H1 (cell line): ENCODE results near the gene TEAD3. TPM values are rescaled to one million over a fixed set of nuclear protein-coding genes. Genes with fewer than 3 reads are reported as not detected.

Source experiments
- CTCF ChIA-PET: fragments of 300-600 bp; sonication (Branson Sonifier 250); formaldehyde crosslinking; loops from one replicate; lab custom pipeline; 2021; ENCODE audit not compliant: partially characterized antibody; lab: Charles Lee
- POLR2A ChIA-PET: fragments of 300-600 bp; sonication (Branson Sonifier 250); formaldehyde crosslinking; loops from one replicate; lab custom pipeline; 2021; ENCODE audit warnings: inconsistent platforms; ENCODE audit not compliant: partially characterized antibody; lab: Charles Lee
- DNase-seq, 2 experiments: peaks; one replicate each; pipeline versions ENCODE4 v3.0.0 to v3.0.0-alpha.2; 2010 to 2022; ENCODE audit warnings: low spot score in 2 of 2, low read depth in 1 of 2, mixed read lengths in 1 of 2
- FAIRE-seq: peaks from 2 replicates; lab custom pipeline; 2011; peaks lifted over from hg19 to GRCh38; lab: Jason Lieb, UNC
- H2AFZ ChIP-seq: 2 replicates; pipeline ENCODE4 v1.8.1; 2012; ENCODE audit warnings: low read length, inconsistent platforms
- H2AK5ac ChIP-seq: 2 replicates; pipeline ENCODE4 v1.6.1; 2013; ENCODE audit warnings: low read depth, low read length
- H2BK120ac ChIP-seq: replicated peaks from 2 replicates; pipeline ENCODE3; 2013; ENCODE audit warnings: low read depth, low read length, inconsistent platforms
- H2BK12ac ChIP-seq: 2 replicates; pipeline ENCODE4 v1.6.1; 2013; ENCODE audit warnings: low read depth, low read length
- H2BK15ac ChIP-seq: 2 replicates; pipeline ENCODE4 v1.6.1; 2013; ENCODE audit warnings: low read length
- H2BK20ac ChIP-seq: 2 replicates; pipeline ENCODE4 v1.6.1; 2013; ENCODE audit warnings: low read length
- H2BK5ac ChIP-seq: 2 replicates; pipeline ENCODE4 v1.6.1; 2013; ENCODE audit warnings: low read depth, low read length
- H3K14ac ChIP-seq: 2 replicates; pipeline ENCODE4 v1.6.1; 2013; ENCODE audit warnings: inconsistent platforms; ENCODE audit not compliant: insufficient read length
- H3K18ac ChIP-seq: 2 replicates; pipeline ENCODE4 v1.6.1; 2013; ENCODE audit warnings: low read length; ENCODE audit errors: extremely low read depth
- H3K23ac ChIP-seq: 2 replicates; pipeline ENCODE4 v1.6.1; 2013; ENCODE audit warnings: inconsistent platforms; ENCODE audit not compliant: insufficient read length
- H3K23me2 ChIP-seq: 2 replicates; pipeline ENCODE4 v1.6.1; 2013; ENCODE audit warnings: low read depth, low read length
- H3K27ac ChIP-seq: 2 replicates; pipeline ENCODE4 v1.6.1; 2011; ENCODE audit warnings: low read depth, low read length, inconsistent platforms
- H3K27me3 ChIP-seq, 4 experiments: replicated peaks in 1 of 4; 1 replicate in 1 of 4; 2 replicates in 3 of 4; pipeline versions ENCODE4 v1.6.1 to v1.8.1; 2011 to 2013; ENCODE audit warnings: low read length in 3 of 4, mild to moderate bottlenecking in 3 of 4, inconsistent platforms in 2 of 4, mixed read lengths in 2 of 4, moderate library complexity in 1 of 4; ENCODE audit not compliant: control insufficient read depth in 3 of 4, insufficient read depth in 3 of 4; ENCODE audit errors: extremely low read depth in 1 of 4
- H3K36me3 ChIP-seq, 4 experiments: 2 replicates each; pipeline versions ENCODE4 v1.6.1 to v1.8.1; 2011 to 2013; ENCODE audit warnings: mild to moderate bottlenecking in 4 of 4, low read length in 3 of 4, moderate library complexity in 2 of 4, control low read depth in 1 of 4, inconsistent platforms in 1 of 4; ENCODE audit not compliant: insufficient read depth in 4 of 4, control insufficient read depth in 2 of 4
- H3K4ac ChIP-seq: replicated peaks from 2 replicates; pipeline ENCODE3; 2013; ENCODE audit warnings: low read length, low read depth, mixed read lengths, inconsistent platforms; ENCODE audit not compliant: insufficient read length
- H3K4me1 ChIP-seq, 4 experiments: replicated peaks in 1 of 4; 1 replicate in 1 of 4; 2 replicates in 3 of 4; pipeline versions ENCODE4 v1.6.1 to v1.8.1; 2011 to 2013; ENCODE audit warnings: low read length in 3 of 4, inconsistent platforms in 2 of 4, mixed read lengths in 1 of 4; ENCODE audit not compliant: insufficient read depth in 4 of 4, control insufficient read depth in 3 of 4
- H3K4me2 ChIP-seq, 2 experiments: 2 replicates each; pipeline versions ENCODE4 v1.6.1 to v1.8.1; 2011 to 2013; ENCODE audit warnings: low read depth in 2 of 2, low read length in 2 of 2, control low read depth in 1 of 2, inconsistent platforms in 1 of 2, mild to moderate bottlenecking in 1 of 2; ENCODE audit not compliant: insufficient read depth in 1 of 2
- H3K4me3 ChIP-seq, 4 experiments: fragments of 200-600, 300-600 bp in 1 of 4; sonication (generic), shearing (Covaris generic), sonication (Bioruptor Twin) in 1 of 4; 2 replicates each; pipeline versions ENCODE4 v1.5.1 to v1.8.1; 2011 to 2016; ENCODE audit warnings: low read length in 4 of 4, low read depth in 3 of 4, control low read depth in 2 of 4, inconsistent platforms in 2 of 4, mild to moderate bottlenecking in 2 of 4, mixed read lengths in 1 of 4, moderate library complexity in 1 of 4; ENCODE audit not compliant: insufficient read depth in 2 of 4; ENCODE audit errors: extremely low read depth in 1 of 4
- H3K56ac ChIP-seq: replicated peaks from 2 replicates; pipeline ENCODE3; 2013; ENCODE audit warnings: low read depth, mild to moderate bottlenecking, mixed read lengths, low read length, inconsistent platforms; ENCODE audit not compliant: insufficient read length
- H3K79me1 ChIP-seq: 2 replicates; pipeline ENCODE4 v1.6.1; 2013; ENCODE audit warnings: low read depth, low read length, control low read depth
- H3K79me2 ChIP-seq, 2 experiments: 2 replicates each; pipeline versions ENCODE4 v1.6.1 to v1.8.1; 2012 to 2013; ENCODE audit warnings: low read length in 2 of 2, mild to moderate bottlenecking in 2 of 2, inconsistent platforms in 1 of 2; ENCODE audit not compliant: insufficient read depth in 2 of 2, control insufficient read depth in 1 of 2
- H3K9ac ChIP-seq, 4 experiments: replicated peaks in 1 of 4; 1 replicate in 1 of 4; 2 replicates in 3 of 4; pipeline versions ENCODE4 v1.6.1 to v1.8.1; 2011 to 2013; ENCODE audit warnings: low read depth in 3 of 4, low read length in 3 of 4, control low read depth in 2 of 4, mild to moderate bottlenecking in 2 of 4, moderate library complexity in 2 of 4, inconsistent platforms in 1 of 4; ENCODE audit errors: extremely low read depth in 1 of 4
- H3K9me3 ChIP-seq, 2 experiments: 2 replicates each; pipeline versions ENCODE4 v1.6.1 to v1.8.1; 2012 to 2013; ENCODE audit warnings: mild to moderate bottlenecking in 2 of 2, moderate library complexity in 2 of 2, control low read depth in 1 of 2, inconsistent platforms in 1 of 2, low read depth in 1 of 2, low read length in 1 of 2, mixed read lengths in 1 of 2; ENCODE audit not compliant: insufficient read depth in 2 of 2
- H4K20me1 ChIP-seq, 2 experiments: replicated peaks in 1 of 2; 2 replicates each; pipeline versions ENCODE3 to v1.8.1; 2011 to 2013; ENCODE audit warnings: inconsistent platforms in 2 of 2, low read length in 2 of 2, mild to moderate bottlenecking in 1 of 2; ENCODE audit not compliant: insufficient read depth in 2 of 2, control insufficient read depth in 1 of 2
- H4K5ac ChIP-seq: 2 replicates; pipeline ENCODE4 v1.6.1; 2013; ENCODE audit warnings: low read length, low read depth, mixed read lengths, inconsistent platforms; ENCODE audit not compliant: insufficient read length
- H4K8ac ChIP-seq: 2 replicates; pipeline ENCODE4 v1.8.0; 2013; ENCODE audit warnings: mild to moderate bottlenecking, moderate library complexity, low read length, inconsistent platforms; ENCODE audit not compliant: insufficient read depth; ENCODE audit errors: extremely low read depth
- H4K91ac ChIP-seq: replicated peaks from 2 replicates; pipeline ENCODE3; 2013; ENCODE audit warnings: low read length, mixed read lengths, inconsistent platforms; ENCODE audit not compliant: insufficient read length
- EZH2 ChIP-seq: fragments of 200-600 bp; sonication (generic); IDR thresholded peaks from 2 replicates; pipeline ENCODE4 v1.7.1; 2012; ENCODE audit warnings: low read depth, mild to moderate bottlenecking, moderate library complexity, low read length, inconsistent platforms; ENCODE audit not compliant: severe bottlenecking
- HDAC6 ChIP-seq: IDR thresholded peaks from one replicate; pipeline ENCODE4 v1.7.1; 2012; ENCODE audit warnings: low read depth, mild to moderate bottlenecking, inconsistent platforms, low read length, moderate library complexity
- KDM4A ChIP-seq: IDR thresholded peaks from one replicate; pipeline ENCODE4 v1.7.1; 2012; ENCODE audit warnings: low read depth, mild to moderate bottlenecking, moderate library complexity, low read length, inconsistent platforms; ENCODE audit not compliant: severe bottlenecking
- WGBS, 2 experiments: shearing (Covaris generic) in 1 of 2; methylation state at CpG; one replicate each; pipeline versions ENCODE4 v1.1.6 to v1.1.7; 2013 to 2015; ENCODE audit warnings: low lambda C conversion rate in 2 of 2, mixed read lengths in 2 of 2, inconsistent platforms in 1 of 2, low coverage in 1 of 2, missing lambda C conversion rate in 1 of 2; ENCODE audit not compliant: insufficient replicate concordance in 2 of 2, insufficient coverage in 1 of 2, insufficient read length in 1 of 2; ENCODE audit errors: extremely low coverage in 1 of 2, missing lambda C conversion rate in 1 of 2; 5-methylcytosine and 5-hydroxymethylcytosine counted together
- polyA plus RNA-seq, 7 experiments: library from polyadenylated mRNA; depleted of rRNA in 3 of 7; stranded (reverse) in 5 of 7; unstranded in 2 of 7; fragments of >200 nt in 5 of 7; fragments of 200-250 nt in 2 of 7; gene quantifications; 1 replicate in 5 of 7; 2 replicates in 1 of 7; 4 replicates in 1 of 7; pipeline versions ENCODE4 v1.2.1 to v1.2.3, GENCODE V29; 2011 to 2013; ENCODE audit warnings: missing spikeins in 2 of 7, mixed read lengths in 2 of 7
- total RNA-seq: library from RNA; stranded (reverse); fragmentation: NEBNext Ultra II Directional; extraction: Animal tissue kit (Norgen Biotek cat#: 25700); gene quantifications from 2 replicates; pipeline ENCODE4 v1.2.1, GENCODE V29; 2021
- TF ChIP-seq, protein P1 (sequence below): IDR thresholded peaks from 2 replicates; pipeline ENCODE4 v1.6.1; 2011; ENCODE audit warnings: low read length, improper control_type of control experiment

The TEAD3 gene
- total and polyA plus RNA-seq, 2 of the 8 experiments (the other 6 are each of a cell fraction or from before 2014, with no cell fraction given), result 20.1 to 28.7 TPM

DNA sequence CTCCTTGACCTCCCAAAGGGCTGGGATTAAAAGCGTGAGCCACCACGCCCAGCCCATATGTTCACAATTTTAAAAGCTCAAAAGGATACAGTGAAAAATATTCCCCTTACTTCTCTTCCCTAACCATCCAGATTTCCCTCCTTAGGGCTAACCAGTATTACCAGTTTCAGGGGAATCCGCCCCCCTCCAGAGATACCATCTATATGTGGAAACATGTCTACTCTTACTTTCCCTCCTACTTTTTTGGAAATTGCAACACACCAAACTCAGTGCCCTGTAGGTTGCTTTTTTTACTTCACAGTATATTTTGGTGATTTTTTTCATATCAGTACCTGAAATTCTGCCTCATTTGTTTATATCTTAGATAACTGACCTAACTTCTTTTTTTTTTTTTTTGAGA lies 35.6 kb downstream of the TEAD3 start:
- WGBS, 2 experiments, result 93% methylated on average over 3 of the region's 3 CpGs; no CpG with 5 or more reads in 1 of the 2 experiments
- H4K91ac ChIP-seq, result no peak overlapping the region
- DNase-seq (no peak), FAIRE-seq (no peak)
- POLR2A ChIA-PET, result interaction anchor here (1.7 kb wide), 1 partner anchor 9 kb away, joined by 3 read pairs; the partner anchor contains the start of gene FANCE
- H3K56ac ChIP-seq, result no peak overlapping the region
- H3K36me3 ChIP-seq, result peaks cover 9 to 23% (median 11%) of the 10 kb centered on the region in 4 experiments
- H3K4me1 ChIP-seq, result no peaks in the 10 kb centered on the region
- no peak overlapping the region for H2BK20ac ChIP-seq
- no peak overlapping the region for H3K27ac ChIP-seq
- H3K79me2 ChIP-seq, result no peaks in the 10 kb centered on the region
- H3K18ac ChIP-seq, result no peak overlapping the region
- no peak overlapping the region for H2BK15ac ChIP-seq
- no peaks in the 10 kb centered on the region for H3K27me3 ChIP-seq
- CTCF ChIA-PET, result interaction anchor here (0.6 to 1.3 kb wide), 4 partner anchors 10 to 117 kb away, joined by 3 to 4 read pairs (median 3); no protein-coding TSS in a partner anchor
- H2BK12ac ChIP-seq, result no peak overlapping the region
- H3K4ac ChIP-seq, result no peak overlapping the region
- H2BK5ac ChIP-seq, result no peak overlapping the region
- H2BK120ac ChIP-seq, result no peak overlapping the region
- H3K4me2 ChIP-seq, result no peak overlapping the region
- H2AFZ ChIP-seq, result no peak overlapping the region
- H3K14ac ChIP-seq, result no peak overlapping the region
- no peak overlapping the region for H4K8ac ChIP-seq
- no peaks in the 10 kb centered on the region for H3K23me2 ChIP-seq
- peaks cover 0 to 2% of the 10 kb centered on the region in 2 experiments for H4K20me1 ChIP-seq
- no peaks in the 10 kb centered on the region for H3K79me1 ChIP-seq
- H3K9ac ChIP-seq, result no peak overlapping the region
- H2AK5ac ChIP-seq, result no peak overlapping the region
- no peak overlapping the region for H3K23ac ChIP-seq
- no peak overlapping the region for H4K5ac ChIP-seq
- H3K9me3 ChIP-seq, result no peaks in the 10 kb centered on the region
- no peak overlapping the region for H3K4me3 ChIP-seq
- TF ChIP-seq HDAC6 (no peak), EZH2 (no peak), KDM4A (no peak)
- TF ChIP-seq, protein P1, sequence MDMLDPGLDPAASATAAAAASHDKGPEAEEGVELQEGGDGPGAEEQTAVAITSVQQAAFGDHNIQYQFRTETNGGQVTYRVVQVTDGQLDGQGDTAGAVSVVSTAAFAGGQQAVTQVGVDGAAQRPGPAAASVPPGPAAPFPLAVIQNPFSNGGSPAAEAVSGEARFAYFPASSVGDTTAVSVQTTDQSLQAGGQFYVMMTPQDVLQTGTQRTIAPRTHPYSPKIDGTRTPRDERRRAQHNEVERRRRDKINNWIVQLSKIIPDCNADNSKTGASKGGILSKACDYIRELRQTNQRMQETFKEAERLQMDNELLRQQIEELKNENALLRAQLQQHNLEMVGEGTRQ, result no peak
